Measurements from ENCODE around the gene CTSD. TPM values are rescaled to one million over a fixed set of nuclear protein-coding genes. Genes with fewer than 3 reads are reported as not detected.
"Not testable (repeated sequence)": the region's sequence is repeated elsewhere in the genome, so short reads cannot be mapped to it uniquely, and the experiment has no call there.

The CTSD gene
- 197 TPM for polyA plus RNA-seq (2013, experiment 1 of 2)
- 170 TPM for polyA plus RNA-seq (2013, experiment 2 of 2)

GRCh38 chr11:1763796-1764661 is at the start of gene CTSD:
CTSD (minus strand) TSS chr11:1763927; CDS start chr11:1763859, 68 bp downstream.
- Histone ChIP-seq H3K27ac (ENCODE audit: low read depth, low read length, severe bottlenecking) (peak within 1 kb of the TSS; percentile 67), H3K9me3 (ENCODE audit: control insufficient read depth, low read length) (no peaks in the 10 kb centered on the region), H3K4me1 (ENCODE audit: control insufficient read depth, insufficient read depth, low read length, poor library complexity, severe bottlenecking) (peaks cover 15% of the 10 kb centered on the region), H3K36me3 (ENCODE audit: control insufficient read depth, insufficient read depth, low read length) (peaks cover 9% of the 10 kb centered on the region), H3K4me3 (ENCODE audit: extremely low read depth, insufficient read depth, low read length, poor library complexity, severe bottlenecking) (peak within 1 kb of the TSS; percentile 89)
- WGBS, 2 experiments (ENCODE audit: insufficient coverage in 2 of 2), result 2% methylated on average over 75 to 76 of the region's 85 CpGs

GRCh38 chr11:1813356-1813755 is 49.6 kb upstream of the CTSD start:
- H3K4me1 ChIP-seq (ENCODE audit: control insufficient read depth, insufficient read depth, low read length, poor library complexity, severe bottlenecking); H3K4me3 ChIP-seq (ENCODE audit: extremely low read depth, insufficient read depth, low read length, poor library complexity, severe bottlenecking); H3K36me3 ChIP-seq (ENCODE audit: control insufficient read depth, insufficient read depth, low read length); H3K27ac ChIP-seq (ENCODE audit: low read depth, low read length, severe bottlenecking): not testable (repeated sequence)
- H3K9me3 ChIP-seq (ENCODE audit: control insufficient read depth, low read length), result peaks cover 11% of the 10 kb centered on the region
- WGBS, 2 experiments (ENCODE audit: insufficient coverage in 2 of 2), result 88 to 94% methylated on average over 7 of the region's 9 CpGs

GRCh38 chr11:1812801-1813200 is 49.1 kb upstream of the CTSD start:
- H3K9me3 ChIP-seq (ENCODE audit: control insufficient read depth, low read length), result peaks cover 6% of the 10 kb centered on the region
- H3K4me3 ChIP-seq (ENCODE audit: extremely low read depth, insufficient read depth, low read length, poor library complexity, severe bottlenecking), result no peak overlapping the region
- no peak overlapping the region for H3K27ac ChIP-seq (ENCODE audit: low read depth, low read length, severe bottlenecking)
- no peaks in the 10 kb centered on the region for H3K4me1 ChIP-seq (ENCODE audit: control insufficient read depth, insufficient read depth, low read length, poor library complexity, severe bottlenecking)
- H3K36me3 ChIP-seq (ENCODE audit: control insufficient read depth, insufficient read depth, low read length), result no peaks in the 10 kb centered on the region
- WGBS, 2 experiments (ENCODE audit: insufficient coverage in 2 of 2), result 93 to 98% methylated on average over 6 to 12 of the region's 15 CpGs

- no peaks in the 10 kb centered on the region for H3K36me3 ChIP-seq (ENCODE audit: control insufficient read depth, insufficient read depth, low read length)
- H3K9me3 ChIP-seq (ENCODE audit: control insufficient read depth, low read length), result peaks cover 5% of the 10 kb centered on the region
- 76 to 94% methylated on average over 4 to 5 of the region's 5 CpGs for WGBS, 2 experiments (ENCODE audit: insufficient coverage in 2 of 2)
- H3K4me3 ChIP-seq (ENCODE audit: extremely low read depth, insufficient read depth, low read length, poor library complexity, severe bottlenecking), result no peak overlapping the region
- no peak overlapping the region for H3K27ac ChIP-seq (ENCODE audit: low read depth, low read length, severe bottlenecking)
- H3K4me1 ChIP-seq (ENCODE audit: control insufficient read depth, insufficient read depth, low read length, poor library complexity, severe bottlenecking), result no peaks in the 10 kb centered on the region
Observed at GRCh38 chr11:1812274-1812673, 48.5 kb upstream of the CTSD start.

DNA sequence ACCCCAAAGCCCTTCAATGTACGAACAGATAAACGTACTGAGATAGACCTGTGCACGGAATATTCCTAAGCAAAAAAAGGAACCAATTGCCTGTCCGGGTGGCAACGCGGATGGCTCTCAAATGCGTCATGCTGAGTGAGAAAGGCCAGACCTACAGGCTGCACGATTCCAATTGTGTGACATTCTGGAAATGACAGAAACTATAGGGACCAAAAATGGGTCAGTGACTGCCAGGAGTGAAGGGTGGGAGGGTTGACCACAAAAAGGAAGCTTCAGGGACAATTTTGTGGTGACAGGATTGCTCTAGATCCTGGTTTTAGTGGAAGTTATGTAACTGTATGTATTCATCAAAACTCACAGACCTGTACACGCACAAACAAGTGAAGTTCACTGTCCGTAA is 47.0 kb upstream of the CTSD start:
- H3K9me3 ChIP-seq (ENCODE audit: control insufficient read depth, low read length), result peaks cover 5% of the 10 kb centered on the region
- H3K4me1 ChIP-seq (ENCODE audit: control insufficient read depth, insufficient read depth, low read length, poor library complexity, severe bottlenecking), result no peaks in the 10 kb centered on the region
- H3K36me3 ChIP-seq (ENCODE audit: control insufficient read depth, insufficient read depth, low read length), result no peaks in the 10 kb centered on the region
- no peak overlapping the region for H3K27ac ChIP-seq (ENCODE audit: low read depth, low read length, severe bottlenecking)
- H3K4me3 ChIP-seq (ENCODE audit: extremely low read depth, insufficient read depth, low read length, poor library complexity, severe bottlenecking), result no peak overlapping the region
- 90 to 94% methylated on average over 8 to 10 of the region's 10 CpGs for WGBS, 2 experiments (ENCODE audit: insufficient coverage in 2 of 2)

DNA sequence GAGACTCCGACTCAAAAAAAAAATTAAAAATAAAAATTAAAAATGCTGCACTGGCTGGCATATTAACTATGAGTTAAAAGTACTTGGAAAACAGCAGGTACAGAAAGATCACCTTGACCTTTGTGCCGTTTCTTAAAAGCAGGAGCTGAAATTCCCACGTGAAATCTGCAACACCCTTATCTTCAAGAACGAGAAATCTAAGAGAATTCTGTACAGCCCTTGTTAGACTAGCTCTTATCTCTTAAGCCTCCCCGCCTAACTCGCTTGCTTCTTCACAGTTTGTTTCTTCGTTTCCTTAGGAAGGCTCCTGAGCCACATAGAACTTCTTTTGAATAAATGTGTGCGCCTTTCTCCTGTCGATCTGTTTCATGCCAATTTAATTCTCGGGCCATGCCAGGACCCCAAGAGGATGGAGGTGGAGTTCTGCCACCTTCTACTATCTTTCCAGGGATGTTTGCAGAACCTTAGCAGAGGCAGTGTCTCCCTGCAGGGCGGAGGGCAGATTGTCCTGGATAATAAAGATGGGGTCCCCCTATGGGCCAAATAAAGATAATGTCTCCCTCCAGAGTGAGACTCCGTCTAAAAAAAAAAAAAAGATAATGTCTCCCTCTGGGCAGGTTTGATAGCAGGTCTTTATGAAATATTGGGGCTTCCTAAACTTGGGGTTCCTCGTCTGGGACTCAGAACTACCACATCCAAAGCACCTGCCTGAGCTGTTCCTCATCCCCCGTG is 43.7 kb upstream of the CTSD start:
- H3K4me3 ChIP-seq (ENCODE audit: extremely low read depth, insufficient read depth, low read length, poor library complexity, severe bottlenecking), result no peak overlapping the region
- H3K36me3 ChIP-seq (ENCODE audit: control insufficient read depth, insufficient read depth, low read length), result no peaks in the 10 kb centered on the region
- H3K4me1 ChIP-seq (ENCODE audit: control insufficient read depth, insufficient read depth, low read length, poor library complexity, severe bottlenecking), result no peaks in the 10 kb centered on the region
- H3K27ac ChIP-seq (ENCODE audit: low read depth, low read length, severe bottlenecking), result no peak overlapping the region
- WGBS, 2 experiments (ENCODE audit: insufficient coverage in 2 of 2), result 86 to 88% methylated on average over 10 to 14 of the region's 14 CpGs
- H3K9me3 ChIP-seq (ENCODE audit: control insufficient read depth, low read length), result peaks cover 5% of the 10 kb centered on the region

- H3K27ac ChIP-seq (ENCODE audit: low read depth, low read length, severe bottlenecking), result no peak overlapping the region
- no peak overlapping the region for H3K4me3 ChIP-seq (ENCODE audit: extremely low read depth, insufficient read depth, low read length, poor library complexity, severe bottlenecking)
- no peaks in the 10 kb centered on the region for H3K36me3 ChIP-seq (ENCODE audit: control insufficient read depth, insufficient read depth, low read length)
- H3K9me3 ChIP-seq (ENCODE audit: control insufficient read depth, low read length), result peaks cover 5% of the 10 kb centered on the region
- 93 to 94% methylated on average over 13 to 14 of the region's 15 CpGs for WGBS, 2 experiments (ENCODE audit: insufficient coverage in 2 of 2)
- no peaks in the 10 kb centered on the region for H3K4me1 ChIP-seq (ENCODE audit: control insufficient read depth, insufficient read depth, low read length, poor library complexity, severe bottlenecking)
Observed at GRCh38 chr11:1805525-1805924, 41.8 kb upstream of the CTSD start.

- WGBS, 2 experiments (ENCODE audit: insufficient coverage in 2 of 2), result 88% methylated on average over 10 to 15 of the region's 42 CpGs
- not testable (repeated sequence) for H3K36me3 ChIP-seq (ENCODE audit: control insufficient read depth, insufficient read depth, low read length); H3K27ac ChIP-seq (ENCODE audit: low read depth, low read length, severe bottlenecking); H3K4me1 ChIP-seq (ENCODE audit: control insufficient read depth, insufficient read depth, low read length, poor library complexity, severe bottlenecking); H3K9me3 ChIP-seq (ENCODE audit: control insufficient read depth, low read length); H3K4me3 ChIP-seq (ENCODE audit: extremely low read depth, insufficient read depth, low read length, poor library complexity, severe bottlenecking)
Observed at GRCh38 chr11:1803835-1804519, 40.2 kb upstream of the CTSD start.

DNA sequence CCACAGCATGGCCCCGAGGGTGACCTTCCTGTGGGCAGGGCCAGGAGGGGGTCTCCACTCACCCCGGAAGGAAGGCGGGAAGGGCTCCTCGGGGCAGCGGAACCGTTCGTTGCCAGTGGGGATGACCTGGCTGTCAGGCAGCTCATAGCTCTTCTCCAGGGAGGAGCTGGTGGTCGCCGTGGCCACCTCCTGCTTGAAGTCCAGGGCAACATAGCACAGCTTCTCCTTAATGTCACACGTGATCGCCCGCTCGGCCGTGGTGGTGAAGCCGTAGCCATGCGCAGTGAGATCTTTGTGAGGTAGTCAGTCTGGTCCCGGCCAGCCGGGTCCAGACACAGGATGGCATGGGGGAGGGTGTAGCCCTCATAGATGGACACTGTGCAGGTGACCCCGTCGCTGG is 39.5 kb upstream of the CTSD start:
- Histone ChIP-seq H3K27ac (ENCODE audit: low read depth, low read length, severe bottlenecking) (no peak overlapping the region), H3K4me3 (ENCODE audit: extremely low read depth, insufficient read depth, low read length, poor library complexity, severe bottlenecking) (no peak overlapping the region), H3K4me1 (ENCODE audit: control insufficient read depth, insufficient read depth, low read length, poor library complexity, severe bottlenecking) (no peaks in the 10 kb centered on the region), H3K9me3 (ENCODE audit: control insufficient read depth, low read length) (no peaks in the 10 kb centered on the region), H3K36me3 (ENCODE audit: control insufficient read depth, insufficient read depth, low read length) (no peaks in the 10 kb centered on the region)
- 96 to 98% methylated on average over 20 of the region's 20 CpGs for WGBS, 2 experiments (ENCODE audit: insufficient coverage in 2 of 2)

GRCh38 chr11:1797391-1798125 is 33.8 kb upstream of the CTSD start:
- H3K4me3 ChIP-seq (ENCODE audit: extremely low read depth, insufficient read depth, low read length, poor library complexity, severe bottlenecking), result no peak overlapping the region
- WGBS, 2 experiments (ENCODE audit: insufficient coverage in 2 of 2), result 89 to 93% methylated on average over 8 to 13 of the region's 14 CpGs
- no peaks in the 10 kb centered on the region for H3K9me3 ChIP-seq (ENCODE audit: control insufficient read depth, low read length)
- H3K36me3 ChIP-seq (ENCODE audit: control insufficient read depth, insufficient read depth, low read length), result no peaks in the 10 kb centered on the region
- no peaks in the 10 kb centered on the region for H3K4me1 ChIP-seq (ENCODE audit: control insufficient read depth, insufficient read depth, low read length, poor library complexity, severe bottlenecking)
- no peak overlapping the region for H3K27ac ChIP-seq (ENCODE audit: low read depth, low read length, severe bottlenecking)
